Gastrocnemius medialis (tissue), 4 donors: ENCODE results near the gene ADCY2. TPM values are rescaled to one million over a fixed set of nuclear protein-coding genes. Genes with fewer than 3 reads are reported as not detected.

Experiments used
- ATAC-seq, 2 donors: fragments of 150-250 bp; one replicate each; pipeline ENCODE4 v1.9.1; 2016
- DNase-seq, 2 donors: peaks; one replicate each; pipeline ENCODE4 v3.0.0-alpha.2; 2019
- H3K27ac ChIP-seq, 4 donors: fragments of 200-600 bp; sonication (generic); 1 replicate in 1 of 4; 2 replicates in 3 of 4; pipeline ENCODE4 v1.5.1; 2016 to 2018; ENCODE audit warnings: mild to moderate bottlenecking in 2 of 4, moderate library complexity in 1 of 4
- H3K27me3 ChIP-seq, 3 donors: fragments of 200-600 bp; sonication (generic) in 2 of 3; 1 replicate in 1 of 3; 2 replicates in 2 of 3; pipeline versions ENCODE4 v1.5.1 to v1.6.0; 2016 to 2019; ENCODE audit warnings: mild to moderate bottlenecking in 1 of 3, moderate library complexity in 1 of 3
- H3K36me3 ChIP-seq, 2 donors: fragments of 200-600 bp; sonication (generic) in 1 of 2; one replicate each; pipeline ENCODE4 v1.5.1; 2017 to 2018
- H3K4me1 ChIP-seq, 2 donors: fragments of 200-600 bp; sonication (generic) in 1 of 2; one replicate each; pipeline ENCODE4 v1.5.1; 2016 to 2017; ENCODE audit warnings: mild to moderate bottlenecking in 2 of 2
- H3K4me3 ChIP-seq, 4 donors: fragments of 200-600 bp; sonication (generic) in 3 of 4; 1 replicate in 1 of 4; 2 replicates in 3 of 4; pipeline ENCODE4 v1.5.1; 2016 to 2019; ENCODE audit warnings: mild to moderate bottlenecking in 2 of 4
- H3K9me3 ChIP-seq, 3 donors: fragments of 200-600 bp; sonication (generic) in 2 of 3; 1 replicate in 1 of 3; 2 replicates in 2 of 3; pipeline ENCODE4 v1.5.1; 2016 to 2019
- POLR2A ChIP-seq, 2 donors: fragments of 450-650 bp; IDR thresholded peaks; one replicate each; pipeline ENCODE4 v1.6.1; 2017; ENCODE audit warnings: antibody characterized with exemption in 2 of 2, mild to moderate bottlenecking in 2 of 2, moderate library complexity in 2 of 2
- in situ Hi-C, 4 donors: fragments of 200-750 bp; cut with MboI; loops; one replicate each; pipeline versions ENCODE4 v1.15.0 to v1.8.0; 2017; ENCODE audit warnings: low sequenced_read_pairs in 4 of 4
- intact Hi-C: fragments of 100-400 bp; cut with DNase I; formaldehyde crosslinking; loops from one replicate; pipeline ENCODE4 v1.15.1; 2023; ENCODE audit warnings: low total_unique reads
- total RNA-seq, 4 donors: library from RNA; depleted of rRNA; stranded (reverse); fragments of >200 nt; gene quantifications; one replicate each; pipeline versions ENCODE4 v1.1.0 to v1.2.3, GENCODE V29; 2016
- TF ChIP-seq, protein P1 (sequence below), 5 experiments: fragments of 450-650 bp in 3 of 5; fragments of 200-600 bp in 2 of 5; sonication (generic) in 2 of 5; IDR thresholded peaks in 4 of 5; conservative IDR thresholded peaks in 1 of 5; 1 replicate in 4 of 5; 2 replicates in 1 of 5; pipeline ENCODE4 v1.5.1; 2016 to 2019; ENCODE audit warnings: antibody characterized with exemption in 5 of 5, mild to moderate bottlenecking in 3 of 5, moderate library complexity in 3 of 5

ADCY2 gene
- total RNA-seq, 4 donors from 2014 or later: 24.3 to 50.1 (median 36.5) TPM

DNA sequence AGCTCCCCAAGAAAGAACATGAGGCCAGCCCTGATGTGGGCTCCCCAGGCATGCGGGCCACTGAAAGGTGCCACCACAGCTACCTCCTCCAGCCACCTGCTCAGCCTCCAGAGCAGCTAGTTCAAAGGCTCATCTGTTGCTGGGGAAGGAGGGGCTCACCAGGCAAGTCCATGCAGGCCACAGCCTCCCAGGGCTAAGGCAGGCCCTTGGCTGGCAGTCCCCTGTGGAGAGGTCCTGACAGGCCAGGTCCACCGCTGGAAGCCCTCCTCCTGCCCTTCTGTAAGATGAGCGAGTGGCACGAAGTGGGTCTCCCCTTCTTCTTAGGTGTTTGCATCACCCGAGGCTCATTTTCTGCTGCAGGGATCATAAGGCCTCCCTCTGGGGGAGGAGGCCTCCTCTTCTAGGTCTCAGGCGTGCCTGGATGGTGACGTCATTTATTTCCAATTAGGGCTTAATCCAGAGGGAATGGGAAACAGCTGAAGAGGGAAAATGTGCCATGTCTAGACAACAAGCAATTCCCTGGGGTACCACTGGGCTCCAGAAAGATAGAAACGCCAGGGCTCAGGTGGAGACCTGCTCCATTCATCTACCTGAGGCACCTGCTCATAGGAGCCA is 363.4 kb downstream of the ADCY2 start:
- in situ Hi-C loops (loop anchor here in 2 of 4 donors (10.0 to 25.0 kb wide), 2 partner anchors 365 to 372 kb away; partner anchors contain the start of gene ADCY2 (in 2 of the 2)), intact Hi-C loops (no loop called here)

DNA sequence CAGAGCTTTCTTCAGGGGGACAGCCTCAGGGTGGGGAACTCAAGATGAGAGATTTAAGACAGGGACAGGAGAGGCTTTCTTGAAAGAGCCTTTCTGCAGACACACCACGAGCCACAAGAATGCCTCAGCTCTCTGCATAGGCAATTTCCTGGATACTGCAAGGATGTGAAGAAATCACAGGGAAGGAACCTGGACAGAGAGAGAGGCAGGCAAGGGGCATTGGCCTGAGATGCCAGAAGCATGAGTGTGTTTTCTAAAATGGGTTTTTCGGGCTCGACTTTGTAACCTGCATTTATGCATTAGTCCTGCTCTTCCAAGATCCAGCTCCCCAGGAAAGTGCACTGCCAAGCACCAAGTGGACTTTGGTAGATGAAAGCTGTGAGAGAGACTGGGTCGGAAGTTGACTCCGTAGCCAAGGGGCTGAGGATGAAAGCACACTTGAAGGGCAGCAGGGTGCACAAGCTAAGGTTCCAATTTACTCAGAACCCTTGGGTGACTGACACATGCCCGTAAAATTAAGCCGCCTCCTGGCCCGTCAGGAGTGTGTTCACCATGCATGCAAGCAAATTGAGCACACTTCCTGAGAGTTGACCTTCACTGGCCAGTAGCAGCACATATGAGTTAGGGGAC is 364.1 kb downstream of the ADCY2 start:
- in situ Hi-C loops: loop anchor here in 2 of 4 donors (10.0 to 25.0 kb wide), 2 partner anchors 365 to 373 kb away; partner anchors contain the start of gene ADCY2 (in 2 of the 2)
- H3K27ac ChIP-seq: peak overlapping the region; percentile 40 to 84 (median 76)
- DNase-seq: peak; percentile 30 to 77
- H3K4me3 ChIP-seq: no peak overlapping the region
- intact Hi-C loops: loop anchor here (5.0 kb wide), 2 partner anchors 348 to 1308 kb away; no protein-coding TSS in a partner anchor
- TF ChIP-seq, protein P1, sequence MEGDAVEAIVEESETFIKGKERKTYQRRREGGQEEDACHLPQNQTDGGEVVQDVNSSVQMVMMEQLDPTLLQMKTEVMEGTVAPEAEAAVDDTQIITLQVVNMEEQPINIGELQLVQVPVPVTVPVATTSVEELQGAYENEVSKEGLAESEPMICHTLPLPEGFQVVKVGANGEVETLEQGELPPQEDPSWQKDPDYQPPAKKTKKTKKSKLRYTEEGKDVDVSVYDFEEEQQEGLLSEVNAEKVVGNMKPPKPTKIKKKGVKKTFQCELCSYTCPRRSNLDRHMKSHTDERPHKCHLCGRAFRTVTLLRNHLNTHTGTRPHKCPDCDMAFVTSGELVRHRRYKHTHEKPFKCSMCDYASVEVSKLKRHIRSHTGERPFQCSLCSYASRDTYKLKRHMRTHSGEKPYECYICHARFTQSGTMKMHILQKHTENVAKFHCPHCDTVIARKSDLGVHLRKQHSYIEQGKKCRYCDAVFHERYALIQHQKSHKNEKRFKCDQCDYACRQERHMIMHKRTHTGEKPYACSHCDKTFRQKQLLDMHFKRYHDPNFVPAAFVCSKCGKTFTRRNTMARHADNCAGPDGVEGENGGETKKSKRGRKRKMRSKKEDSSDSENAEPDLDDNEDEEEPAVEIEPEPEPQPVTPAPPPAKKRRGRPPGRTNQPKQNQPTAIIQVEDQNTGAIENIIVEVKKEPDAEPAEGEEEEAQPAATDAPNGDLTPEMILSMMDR (IDR thresholded peaks at IDR 0.05 in 4 of 5, conservative IDR thresholded peaks at IDR 0.05 in 1 of 5): no peak
- no peak for TF ChIP-seq POLR2A (IDR thresholded peaks at IDR 0.05)
- peaks cover 24 to 59% of the 10 kb centered on the region in 2 donors for H3K4me1 ChIP-seq
- H3K9me3 ChIP-seq: no peaks in the 10 kb centered on the region
- H3K27me3 ChIP-seq: no peaks in the 10 kb centered on the region
- no peaks in the 10 kb centered on the region for H3K36me3 ChIP-seq
- peak; percentile 35 to 63 for ATAC-seq

More for the DNA sequence above, 363.4 kb downstream of the ADCY2 start:
- peak overlapping the region; percentile 40 to 84 (median 76) for H3K27ac ChIP-seq
- no peak overlapping the region for H3K4me3 ChIP-seq
- no peaks in the 10 kb centered on the region for H3K36me3 ChIP-seq
- no peaks in the 10 kb centered on the region for H3K27me3 ChIP-seq
- no peak for ATAC-seq
- H3K4me1 ChIP-seq: peaks cover 20 to 52% of the 10 kb centered on the region in 2 donors
- no peaks in the 10 kb centered on the region for H3K9me3 ChIP-seq
- no peak for DNase-seq
- TF ChIP-seq, protein P1 (IDR thresholded peaks at IDR 0.05 in 4 of 5, conservative IDR thresholded peaks at IDR 0.05 in 1 of 5): no peak
- no peak for TF ChIP-seq POLR2A (IDR thresholded peaks at IDR 0.05)

DNA sequence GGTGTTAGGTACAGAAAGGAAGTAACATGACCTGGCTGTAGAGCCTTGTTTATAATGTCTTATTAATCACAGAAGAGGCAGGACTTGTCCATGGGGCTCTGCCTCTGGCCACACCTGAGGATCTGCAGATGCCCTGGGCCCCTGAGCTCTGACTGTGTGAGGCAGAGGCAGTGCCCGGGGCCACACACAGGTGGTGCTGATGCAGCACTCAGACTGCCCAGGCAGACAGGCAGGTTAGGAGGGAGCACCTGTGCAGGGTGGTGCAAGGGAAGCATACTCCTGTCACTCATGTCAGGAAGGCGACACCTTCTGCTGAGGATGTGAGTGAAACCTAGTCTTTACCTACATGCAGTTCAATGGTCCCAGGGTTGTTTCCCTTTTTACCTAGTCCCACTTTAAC is 366.3 kb downstream of the ADCY2 start:
- DNase-seq (peak in 1 of 2 donors; percentile 53), ATAC-seq (no peak)
- Histone ChIP-seq H3K9me3 (no peaks in the 10 kb centered on the region), H3K4me3 (no peak overlapping the region), H3K27ac (peak overlapping the region; percentile 78 to 89 (median 84)), H3K27me3 (no peaks in the 10 kb centered on the region), H3K36me3 (no peaks in the 10 kb centered on the region), H3K4me1 (peaks cover 14 to 50% of the 10 kb centered on the region in 2 donors)
- in situ Hi-C loops: loop anchor here in 1 of 4 donors (25.0 kb wide), 1 partner anchor 375 kb away; the partner anchor contains the start of gene ADCY2
- intact Hi-C loops: loop anchor here (5.0 kb wide), 2 partner anchors 350 to 1310 kb away; no protein-coding TSS in a partner anchor
- TF ChIP-seq, protein P1 (IDR thresholded peaks at IDR 0.05 in 4 of 5, conservative IDR thresholded peaks at IDR 0.05 in 1 of 5): peak in 2 of 5 experiments; percentile 26 to 31
- TF ChIP-seq POLR2A (IDR thresholded peaks at IDR 0.05): no peak

DNA sequence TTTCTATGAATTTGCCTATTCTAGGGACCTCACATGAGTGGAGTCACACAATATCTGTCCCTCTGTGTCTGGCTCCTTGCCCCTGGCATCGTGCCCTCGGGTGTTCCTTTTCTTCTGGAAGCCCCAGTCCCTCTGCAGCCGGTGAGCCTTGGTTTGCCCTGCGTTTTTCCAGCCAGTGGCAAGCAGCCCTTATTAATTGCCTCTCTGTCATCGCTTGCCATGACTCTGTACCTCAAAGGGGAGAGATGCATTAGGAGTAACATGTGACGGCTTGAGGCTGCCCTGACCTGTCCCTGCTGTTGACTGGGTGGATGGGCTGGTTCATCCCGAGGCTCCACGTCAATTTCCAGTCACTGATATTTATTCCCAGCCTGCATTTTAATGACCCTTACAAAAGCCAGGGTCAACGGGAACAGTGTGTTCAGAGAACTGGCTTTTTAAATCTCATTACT is 367.7 kb downstream of the ADCY2 start:
- Histone ChIP-seq H3K27me3 (no peaks in the 10 kb centered on the region), H3K27ac (peak overlapping the region; percentile 78 to 89 (median 84)), H3K4me3 (peak overlapping the region in 2 of 4 donors; percentile 14 to 28), H3K36me3 (no peaks in the 10 kb centered on the region), H3K9me3 (no peaks in the 10 kb centered on the region), H3K4me1 (peaks cover 14 to 52% of the 10 kb centered on the region in 2 donors)
- in situ Hi-C loops: loop anchor here in 1 of 4 donors (25.0 kb wide), 1 partner anchor 376 kb away; the partner anchor contains the start of gene ADCY2
- ATAC-seq (peak; percentile 81 to 87), DNase-seq (peak; percentile 74 to 90)
- TF ChIP-seq POLR2A (IDR thresholded peaks at IDR 0.05): no peak
- TF ChIP-seq, protein P1 (IDR thresholded peaks at IDR 0.05 in 4 of 5, conservative IDR thresholded peaks at IDR 0.05 in 1 of 5): no peak
- intact Hi-C loops: loop anchor here (5.0 kb wide), 2 partner anchors 351 to 1311 kb away; no protein-coding TSS in a partner anchor
